Motor neuron (in vitro differentiated cells): Measurements from ENCODE around the gene AP2A2. TPM values are rescaled to one million over a fixed set of nuclear protein-coding genes. Genes with fewer than 3 reads are reported as not detected.

Experiments
- ATAC-seq, 8 experiments: fragments of 200-7000 bp; cut with Tn5 transposase; replicated peaks in 6 of 8; 2 replicates each; pipeline ENCODE4 v1.8.0; 2021; ENCODE audit warnings: mild to moderate bottlenecking in 8 of 8, moderate library complexity in 8 of 8
- H3K27ac ChIP-seq, 2 donors: fragments of 250-450 bp; sonication (Bioruptor Pico); 2 replicates each; pipeline ENCODE4 v1.9.0; 2021; ENCODE audit warnings: antibody characterized with exemption in 2 of 2, mild to moderate bottlenecking in 2 of 2, moderate library complexity in 1 of 2
- H3K4me1 ChIP-seq, 2 donors: fragments of 250-450 bp; sonication (Bioruptor Pico); replicated peaks in 1 of 2; 2 replicates each; pipeline ENCODE4 v1.6.1; 2021; ENCODE audit warnings: antibody characterized with exemption in 2 of 2, mild to moderate bottlenecking in 2 of 2, moderate library complexity in 1 of 2
- H3K4me3 ChIP-seq, 5 donors: fragments of 250-450 bp; sonication (Bioruptor Pico); 2 replicates each; pipeline ENCODE4 v1.9.0; 2021; ENCODE audit warnings: antibody characterized with exemption in 5 of 5, mild to moderate bottlenecking in 5 of 5, moderate library complexity in 4 of 5
- WGBS, 10 experiments: fragments of 450-650 bp; shearing (Covaris generic); methylation state at CpG; one replicate each; pipeline ENCODE4 v1.0.0; 2022; 5-methylcytosine and 5-hydroxymethylcytosine counted together
- in situ Hi-C, 9 experiments: fragments of 400-800 bp; cut with MboI; loops; one replicate each; pipeline ENCODE4 v1.15.0; 2021; ENCODE audit warnings: low sequenced_read_pairs in 9 of 9, low pct_unique_long_range_greater_than_20kb in 2 of 9; ENCODE audit not compliant: unreplicated experiment in 9 of 9
- total RNA-seq, 8 experiments: library from RNA; unstranded; fragments of 300-600 nt; gene quantifications; 2 replicates each; pipeline versions ENCODE4 v1.2.3 to v1.2.4, GENCODE V29; 2022

The AP2A2 gene
- 10 to 100 TPM; 31.3 to 78.4 (median 45.8) TPM for total RNA-seq

DNA sequence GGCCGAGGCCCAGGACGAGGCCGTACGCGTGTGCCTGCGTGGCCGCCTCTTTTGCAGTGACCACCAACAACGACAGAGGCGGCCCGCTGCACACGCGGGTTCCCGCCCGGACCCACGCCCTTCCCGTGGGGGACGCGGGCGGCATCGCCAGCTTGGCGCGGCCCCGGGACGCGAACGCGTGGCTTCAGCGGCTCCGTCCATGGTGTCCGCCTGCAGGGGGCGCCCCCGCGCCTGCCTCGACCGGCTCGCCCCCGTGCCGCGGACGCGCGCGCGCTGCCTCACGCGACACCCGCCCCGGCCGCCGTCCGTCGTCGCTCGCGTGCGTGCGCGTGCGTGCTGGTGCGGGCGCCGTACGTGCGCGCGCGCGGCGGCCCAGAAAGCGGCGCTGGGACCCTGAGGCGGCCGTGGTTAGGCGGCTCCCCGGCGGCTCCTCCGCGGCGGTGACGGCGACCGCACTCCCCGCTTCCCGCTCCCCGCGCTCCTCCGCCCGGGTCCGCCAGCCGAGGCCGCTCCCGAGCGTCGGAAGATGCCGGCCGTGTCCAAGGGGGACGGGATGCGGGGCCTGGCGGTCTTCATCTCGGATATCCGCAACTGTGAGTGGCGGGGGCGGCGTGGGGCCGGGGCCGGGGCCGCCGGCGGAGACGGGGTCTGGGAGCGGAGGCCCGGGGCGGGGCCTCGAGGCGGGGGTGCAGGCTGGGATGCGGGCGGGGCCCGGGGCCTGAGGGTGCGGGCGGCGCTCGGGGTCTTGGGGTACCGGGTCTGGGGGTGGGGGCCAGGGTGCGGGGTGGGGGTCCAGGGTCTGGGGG lies at the start of gene AP2A2:
Gene AP2A2 (plus strand): TSS at position 375 of the 806 bp plus-strand sequence. CDS start 152 bp downstream, at position 527.
- in situ Hi-C loops, result no loop called here
- peaks cover 20 to 25% of the 10 kb centered on the region in 2 donors for H3K4me1 ChIP-seq
- peak within 1 kb of the TSS; percentile 86 to 88 for H3K27ac ChIP-seq
- peak; percentile 78 to 86 (median 79) for ATAC-seq
- peak within 1 kb of the TSS; percentile 86 to 99 (median 97) for H3K4me3 ChIP-seq
- 0% methylated on average over 8 of the region's 124 CpGs; no CpG with 5 or more reads in 9 of the 10 experiments for WGBS, 10 experiments

DNA sequence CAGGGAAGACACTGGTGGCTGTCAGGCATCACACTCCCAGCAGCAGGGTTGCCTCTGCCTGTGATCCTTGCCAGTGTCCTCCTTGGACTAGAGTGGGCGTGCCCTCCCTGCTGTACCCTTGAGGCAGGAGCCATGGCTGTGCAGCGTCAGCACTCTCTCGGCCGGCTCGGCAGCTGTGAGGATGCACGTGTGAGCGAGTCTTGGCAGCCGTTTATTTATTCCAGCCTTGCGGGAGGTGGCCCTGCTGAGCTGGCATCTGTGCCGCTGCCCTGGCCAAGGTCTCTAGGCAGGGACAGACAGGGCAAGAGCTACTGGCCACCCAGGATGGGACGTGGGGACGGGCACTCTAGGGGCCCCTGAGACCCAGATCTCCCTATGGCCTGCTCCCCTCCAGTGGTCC lies 49.1 kb upstream of the AP2A2 start:
- in situ Hi-C loops, result no loop called here
- no peak overlapping the region for H3K4me3 ChIP-seq
- no peaks in the 10 kb centered on the region for H3K4me1 ChIP-seq
- peak in 2 of 8 experiments; percentile 8 to 61 for ATAC-seq
- 60 to 100% (median 90%) methylated on average over 1 to 3 of the region's 12 CpGs; no CpG with 5 or more reads in 6 of the 10 experiments for WGBS, 10 experiments
- no peak overlapping the region for H3K27ac ChIP-seq

DNA sequence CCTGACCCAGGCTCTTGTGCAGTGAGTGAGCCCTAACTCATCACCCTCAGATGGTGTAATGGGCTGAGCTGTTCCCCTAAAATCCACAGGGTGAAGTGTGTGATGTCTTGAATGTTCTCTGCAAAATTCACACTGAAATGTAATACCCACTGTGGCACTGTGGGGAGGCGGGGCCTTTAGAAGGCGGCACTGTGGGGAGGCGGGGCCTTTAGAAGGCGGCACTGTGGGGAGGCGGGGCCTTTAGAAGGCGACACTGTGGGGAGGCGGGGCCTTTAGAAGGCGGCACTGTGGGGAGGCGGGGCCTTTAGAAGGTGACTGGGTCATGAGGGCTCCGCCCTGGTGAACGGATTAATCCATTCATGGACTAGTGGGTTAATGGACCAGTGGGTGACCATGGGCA lies 48.1 kb upstream of the AP2A2 start:
- no peaks in the 10 kb centered on the region for H3K4me1 ChIP-seq
- in situ Hi-C loops, result no loop called here
- H3K27ac ChIP-seq, result no peak overlapping the region
- ATAC-seq, result peak in 6 of 8 experiments; percentile 18 to 83 (median 74)
- WGBS, 10 experiments, result no CpG with 5 or more reads among the region's 11 CpGs
- no peak overlapping the region for H3K4me3 ChIP-seq

DNA sequence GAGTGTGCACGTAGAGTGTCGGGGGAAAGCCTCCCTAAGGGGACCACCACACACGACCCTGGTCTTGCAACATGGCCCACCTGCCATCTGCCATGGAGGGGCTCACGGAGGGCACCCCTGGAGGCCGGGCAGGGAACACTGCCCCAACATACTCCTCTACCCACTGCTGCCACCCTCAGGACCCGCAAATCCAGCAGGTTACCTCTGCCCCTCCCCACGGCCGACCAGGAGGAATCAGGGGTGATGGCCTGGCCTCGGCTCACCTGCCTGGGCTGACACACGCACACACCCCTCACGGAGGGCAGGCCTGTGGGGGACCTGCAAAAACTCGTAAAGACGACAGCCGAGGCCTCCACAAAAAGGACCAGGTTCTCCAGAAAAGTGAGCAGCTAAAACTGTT lies 45.2 kb upstream of the AP2A2 start:
- H3K4me1 ChIP-seq, result no peaks in the 10 kb centered on the region
- no peak for ATAC-seq
- WGBS, 10 experiments, result 94 to 100% (median 100%) methylated on average over 1 to 3 of the region's 14 CpGs; no CpG with 5 or more reads in 3 of the 10 experiments
- no peak overlapping the region for H3K27ac ChIP-seq
- in situ Hi-C loops, result no loop called here
- no peak overlapping the region for H3K4me3 ChIP-seq

DNA sequence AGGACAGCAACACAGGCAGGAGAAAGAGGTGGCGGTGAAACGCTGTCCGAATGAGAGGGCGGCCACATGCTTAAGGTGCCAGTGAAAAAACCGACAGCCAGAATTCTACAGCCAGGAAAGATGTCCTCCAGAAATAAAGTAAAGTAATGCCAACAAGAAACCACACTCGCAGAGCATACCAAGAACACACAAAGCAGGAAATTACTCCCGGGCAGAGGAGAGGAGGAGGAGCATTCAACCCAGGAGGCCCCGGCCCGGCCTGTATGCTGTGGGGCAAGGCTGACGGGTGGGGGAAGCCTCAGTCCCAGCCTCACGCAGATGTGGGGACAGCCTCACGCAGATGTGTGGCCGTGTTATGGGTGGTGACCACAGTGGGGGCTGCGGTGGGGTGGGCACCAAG lies 43.1 kb upstream of the AP2A2 start:
- no peaks in the 10 kb centered on the region for H3K4me1 ChIP-seq
- WGBS, 10 experiments, result 40 to 100% (median 85%) methylated on average over 1 to 6 of the region's 14 CpGs; no CpG with 5 or more reads in 1 of the 10 experiments
- no peak overlapping the region for H3K4me3 ChIP-seq
- in situ Hi-C loops, result no loop called here
- no peak for ATAC-seq
- H3K27ac ChIP-seq, result no peak overlapping the region

DNA sequence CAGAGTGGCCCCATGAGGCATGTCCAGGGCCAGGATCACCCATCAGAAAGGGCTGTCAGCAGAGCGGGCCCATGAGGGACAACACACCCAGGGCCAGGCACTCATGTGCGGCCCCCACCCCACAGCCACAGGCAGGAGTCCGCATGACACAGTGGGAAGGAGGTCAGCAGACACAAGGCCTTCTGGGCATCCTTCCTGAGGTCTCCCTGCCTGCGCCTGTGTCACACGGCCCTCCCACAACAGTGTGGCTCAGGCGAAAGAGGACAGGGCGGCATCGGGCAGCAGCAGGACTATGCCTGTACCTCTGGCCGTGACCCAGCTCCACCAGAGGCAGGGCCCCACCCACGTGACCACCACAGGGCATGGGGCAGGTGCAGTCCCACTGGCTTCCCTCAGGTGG lies 42.1 kb upstream of the AP2A2 start:
- ATAC-seq, result peak in 1 of 8 experiments; percentile 8
- WGBS, 10 experiments, result 95 to 100% methylated on average over 4 to 6 of the region's 10 CpGs; no CpG with 5 or more reads in 8 of the 10 experiments
- in situ Hi-C loops, result no loop called here
- no peak overlapping the region for H3K4me3 ChIP-seq
- H3K4me1 ChIP-seq, result no peaks in the 10 kb centered on the region
- no peak overlapping the region for H3K27ac ChIP-seq

DNA sequence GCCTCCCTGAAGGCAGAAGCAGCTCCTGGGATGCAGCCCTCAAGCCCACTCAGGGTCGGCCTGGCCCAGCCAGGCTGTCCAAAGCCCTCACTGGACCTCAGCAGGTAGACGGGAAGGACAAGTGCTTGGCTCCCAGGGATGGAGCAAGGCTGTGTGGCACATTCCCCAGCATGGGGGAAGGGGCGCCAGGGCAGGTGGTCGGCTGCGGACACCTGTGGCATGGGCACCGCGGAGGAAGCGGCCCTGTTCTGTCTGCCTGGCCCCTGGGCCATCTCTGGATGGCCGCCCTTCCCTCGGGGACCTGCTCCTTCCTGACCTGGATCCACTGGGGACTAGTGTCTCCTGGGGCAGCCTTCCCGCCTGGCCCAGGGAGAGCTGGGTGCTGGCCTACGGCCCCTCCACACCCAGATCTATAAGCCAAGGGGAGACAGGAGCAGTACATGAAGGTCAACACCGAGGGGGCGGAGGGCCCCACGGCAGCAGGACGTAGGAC lies 41.0 kb upstream of the AP2A2 start:
- Histone ChIP-seq H3K4me3 (no peak overlapping the region), H3K27ac (no peak overlapping the region), H3K4me1 (peaks cover 2 to 6% of the 10 kb centered on the region in 2 donors)
- WGBS, 10 experiments, result 60 to 100% (median 100%) methylated on average over 1 to 3 of the region's 16 CpGs; no CpG with 5 or more reads in 7 of the 10 experiments
- in situ Hi-C loops, result no loop called here
- ATAC-seq, result no peak

DNA sequence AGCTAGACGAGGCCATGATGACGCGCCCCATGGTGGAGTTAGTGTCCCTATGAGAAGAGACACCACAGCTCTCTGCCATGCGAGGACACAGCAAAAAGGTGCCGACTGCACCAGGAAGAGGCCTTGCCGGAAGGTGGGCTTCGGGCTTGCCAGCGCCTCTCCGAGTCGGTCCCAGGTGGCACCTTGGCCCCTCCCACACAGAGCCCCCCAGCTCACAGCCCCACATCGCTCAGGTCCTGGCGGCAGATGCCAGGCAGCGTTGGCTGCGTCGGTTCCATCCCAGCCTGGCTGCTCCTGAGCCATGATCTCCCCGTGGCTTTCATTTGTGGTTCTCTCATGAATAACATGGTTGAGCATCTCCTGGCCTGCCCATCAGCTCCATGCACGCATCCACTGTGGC lies 39.1 kb upstream of the AP2A2 start:
- ATAC-seq, result no peak
- H3K4me1 ChIP-seq, result peaks cover 21 to 24% of the 10 kb centered on the region in 2 donors
- H3K4me3 ChIP-seq, result no peak overlapping the region
- 100% methylated on average over 1 to 4 of the region's 17 CpGs; no CpG with 5 or more reads in 7 of the 10 experiments for WGBS, 10 experiments
- H3K27ac ChIP-seq, result no peak overlapping the region
- in situ Hi-C loops, result no loop called here

DNA sequence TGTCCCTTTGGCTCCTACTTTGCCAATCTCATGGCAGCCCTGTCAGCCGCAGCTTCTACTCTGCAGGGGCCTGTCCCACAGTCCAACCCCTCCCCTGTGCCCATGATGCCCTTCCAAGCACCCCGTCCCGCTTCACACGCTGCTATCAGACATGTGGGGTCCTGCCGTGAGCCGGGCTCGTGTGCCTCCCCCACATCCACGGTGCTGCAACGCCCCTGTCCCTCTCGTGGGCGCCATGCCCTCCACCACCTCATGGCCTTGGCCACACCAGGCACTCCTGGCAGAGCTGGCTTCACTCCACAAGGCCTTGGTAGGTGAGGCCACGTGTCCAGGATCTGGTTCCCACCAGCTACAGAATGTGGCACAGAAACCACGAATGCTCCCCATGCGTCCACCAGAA lies 38.1 kb upstream of the AP2A2 start:
- no peak overlapping the region for H3K4me3 ChIP-seq
- ATAC-seq, result no peak
- in situ Hi-C loops, result no loop called here
- peaks cover 27 to 28% of the 10 kb centered on the region in 2 donors for H3K4me1 ChIP-seq
- H3K27ac ChIP-seq, result no peak overlapping the region
- WGBS, 10 experiments, result 100% methylated on average over 1 to 3 of the region's 14 CpGs; no CpG with 5 or more reads in 6 of the 10 experiments

DNA sequence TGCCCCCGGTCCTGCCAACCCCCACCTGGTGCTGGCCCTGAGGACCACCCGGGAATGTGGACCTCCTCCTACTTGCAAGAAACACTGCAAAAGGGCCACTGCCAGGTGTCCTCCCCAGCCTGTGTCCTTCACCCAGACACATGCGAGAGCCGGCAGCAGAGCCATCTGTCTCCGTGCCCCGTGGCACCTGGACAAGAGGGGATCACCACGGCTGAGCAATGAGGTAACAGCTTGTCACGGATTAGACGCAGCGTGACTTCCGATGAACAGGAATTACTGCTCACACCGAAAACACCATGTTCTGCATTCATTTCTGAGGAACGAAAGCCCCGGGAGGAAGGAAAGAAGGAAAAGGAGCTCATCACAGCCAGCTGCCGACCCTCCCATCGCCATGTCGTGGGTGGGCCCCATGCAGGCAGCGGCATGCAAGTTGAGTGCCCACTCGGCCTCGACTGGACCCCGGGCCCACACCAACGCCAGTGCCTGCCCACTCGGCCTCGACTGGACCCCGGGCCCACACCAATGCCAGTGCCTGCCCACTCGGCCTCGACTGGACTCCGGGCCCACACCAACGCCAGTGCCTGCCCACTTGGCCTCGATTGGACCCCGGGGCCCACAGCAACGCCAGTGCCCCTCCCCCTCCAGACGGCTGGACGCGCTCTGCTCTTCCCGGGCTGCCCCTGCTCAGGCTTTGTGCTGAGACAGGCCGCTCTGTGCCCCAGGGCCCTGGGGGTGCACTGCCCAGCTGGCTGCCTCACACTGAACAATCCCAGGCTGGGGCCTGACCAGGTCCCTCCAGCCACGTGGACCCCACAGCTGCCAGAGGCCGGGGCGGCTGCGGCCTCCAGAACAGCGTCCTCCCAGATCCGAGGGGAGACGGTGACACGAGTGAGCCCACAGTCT lies 37.1 kb upstream of the AP2A2 start:
- Histone ChIP-seq H3K27ac (no peak overlapping the region), H3K4me3 (no peak overlapping the region), H3K4me1 (peaks cover 27 to 28% of the 10 kb centered on the region in 2 donors)
- WGBS, 10 experiments, result 96 to 100% methylated on average over 1 to 15 of the region's 45 CpGs; no CpG with 5 or more reads in 8 of the 10 experiments
- ATAC-seq, result no peak
- in situ Hi-C loops, result no loop called here

DNA sequence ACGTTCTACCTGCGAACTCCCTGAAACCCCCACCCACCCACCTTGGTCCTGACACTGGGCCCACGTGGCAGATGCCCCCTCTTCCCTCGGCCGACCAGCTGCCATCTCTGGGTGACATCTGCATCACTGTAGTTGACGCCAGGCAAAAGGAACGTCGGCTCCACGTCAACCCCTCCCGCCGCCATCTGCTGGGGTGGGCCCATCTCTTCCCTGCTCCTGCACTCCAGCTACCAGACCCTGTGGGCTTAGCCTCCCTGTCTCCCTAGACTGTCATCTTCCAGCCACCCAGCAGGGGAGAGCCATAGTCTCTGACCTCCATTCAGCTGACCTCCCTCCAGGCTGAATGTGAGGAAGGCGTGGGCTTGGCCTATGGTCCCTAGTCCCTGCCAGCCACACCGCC lies 36.4 kb upstream of the AP2A2 start:
- WGBS, 10 experiments, result 92% methylated on average over 2 of the region's 13 CpGs; no CpG with 5 or more reads in 9 of the 10 experiments
- in situ Hi-C loops, result no loop called here
- ATAC-seq, result peak in 2 of 8 experiments; percentile 8 to 66
- Histone ChIP-seq H3K4me1 (peaks cover 27 to 28% of the 10 kb centered on the region in 2 donors), H3K27ac (peak overlapping the region; percentile 81 to 84), H3K4me3 (no peak overlapping the region)

DNA sequence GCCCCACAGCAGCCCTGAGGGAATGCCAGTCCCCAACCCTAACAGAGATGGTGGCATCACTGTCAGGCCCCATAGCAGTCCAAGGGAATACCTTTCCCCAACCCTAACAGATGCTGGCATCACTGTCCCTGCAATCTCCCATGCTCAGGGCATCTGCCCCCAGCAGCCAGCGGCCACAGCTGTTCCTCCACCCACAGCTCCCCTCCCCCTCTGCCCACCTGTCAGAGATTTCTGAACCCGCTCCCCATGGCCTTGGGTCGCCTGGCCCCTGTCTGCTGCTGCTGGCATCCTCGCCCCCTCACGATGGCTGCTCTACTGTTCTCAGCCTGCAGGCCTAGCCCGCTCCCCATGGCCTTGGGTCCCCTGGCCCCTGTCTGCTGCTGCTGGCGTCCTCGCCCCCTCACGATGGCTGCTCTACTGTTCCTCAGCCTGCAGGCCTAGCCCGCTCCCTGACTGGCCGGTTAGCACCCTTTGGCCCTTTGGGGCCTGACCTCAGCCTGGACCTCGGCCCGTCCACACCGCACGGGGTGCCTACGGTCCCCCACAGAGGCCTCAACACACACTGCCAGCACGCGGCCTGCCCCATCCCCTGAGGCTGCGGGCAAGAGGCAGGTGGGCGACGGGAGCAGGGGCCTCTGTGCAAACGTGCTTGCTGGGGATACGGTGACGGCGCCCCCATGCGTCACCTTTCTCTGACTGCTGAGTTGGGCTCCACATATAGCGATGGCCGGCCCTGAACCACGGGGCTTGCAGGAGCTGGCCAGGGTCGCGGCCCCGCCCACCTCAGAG lies 35.8 kb upstream of the AP2A2 start:
- H3K4me3 ChIP-seq, result no peak overlapping the region
- H3K4me1 ChIP-seq, result peaks cover 27 to 28% of the 10 kb centered on the region in 2 donors
- in situ Hi-C loops, result no loop called here
- peak overlapping the region; percentile 81 to 84 for H3K27ac ChIP-seq
- peak in 1 of 8 experiments; percentile 26 for ATAC-seq
- WGBS, 10 experiments, result 80 to 100% methylated on average over 1 of the region's 32 CpGs; no CpG with 5 or more reads in 8 of the 10 experiments
